GM12878 (cell line): ENCODE results near the gene ADGRL2. TPM values are rescaled to one million over a fixed set of nuclear protein-coding genes. Genes with fewer than 3 reads are reported as not detected.

ENCODE experiments used
- ATAC-seq: fragments of 200-7000 bp; cut with Tn5 transposase; 3 replicates; pipeline ENCODE4 v1.9.1; 2020; ENCODE audit warnings: mild to moderate bottlenecking, moderate library complexity
- BruUV-seq: library from RNA; stranded (reverse); fragments of 400-500 nt; replicated peaks from 2 replicates; lab custom pipeline; 2021; lab: Mats Ljungman, UMichigan
- CTCF ChIA-PET: fragments of 300-600 bp; sonication (Branson Sonifier 250); formaldehyde crosslinking; extraction: SDS; loops from one replicate; lab custom pipeline; 2021; ENCODE audit warnings: inconsistent platforms; lab: Yijun Ruan, JAX
- POLR2A ChIA-PET: fragments of 350-600 bp; formaldehyde crosslinking; extraction: SDS; loops from one replicate; lab custom pipeline; 2021; ENCODE audit warnings: inconsistent platforms; lab: Charles Lee
- RAD21 ChIA-PET: fragments of 300-600 bp; sonication (Branson Sonifier 250); formaldehyde crosslinking; loops from one replicate; lab custom pipeline; 2023; ENCODE audit warnings: antibody characterized with exemption; ENCODE audit not compliant: unreplicated experiment; lab: Charles Lee
- SMC1A ChIA-PET: fragments of 300-600 bp; sonication (Branson Sonifier 250); formaldehyde crosslinking; loops from one replicate; lab custom pipeline; 2023; ENCODE audit not compliant: unreplicated experiment, uncharacterized antibody; lab: Charles Lee
- DNase-seq: peaks from one replicate; pipeline ENCODE4 v3.0.0-alpha.2; 2011; ENCODE audit warnings: low read depth, low spot score
- FAIRE-seq: peaks from 3 replicates; lab custom pipeline; 2011; peaks lifted over from hg19 to GRCh38; lab: Jason Lieb, UNC
- H2AFZ ChIP-seq: 2 replicates; pipeline ENCODE4 v1.6.0; 2011; ENCODE audit warnings: low read depth, low read length, control low read depth; ENCODE audit not compliant: control insufficient read depth
- H3K27ac ChIP-seq: 2 replicates; pipeline ENCODE4 v1.5.1; 2011; ENCODE audit warnings: control low read depth; ENCODE audit not compliant: control insufficient read depth, insufficient read depth
- H3K27me3 ChIP-seq, 2 experiments: replicated peaks in 1 of 2; 2 replicates each; pipeline versions ENCODE4 v1.6.0 to v1.6.1; 2011; ENCODE audit warnings: low read length in 1 of 2; ENCODE audit not compliant: control insufficient read depth in 2 of 2, insufficient read depth in 2 of 2
- H3K36me3 ChIP-seq, 2 experiments: 2 replicates each; pipeline ENCODE4 v1.5.1; 2011; ENCODE audit warnings: low read length in 1 of 2; ENCODE audit not compliant: control insufficient read depth in 2 of 2, insufficient read depth in 2 of 2
- H3K4me1 ChIP-seq: 2 replicates; pipeline ENCODE4 v1.6.1; 2011; ENCODE audit warnings: mild to moderate bottlenecking, low read length, moderate library complexity, mixed read lengths; ENCODE audit not compliant: control insufficient read depth, insufficient read depth
- H3K4me2 ChIP-seq: 2 replicates; pipeline ENCODE4 v1.6.0; 2011; ENCODE audit warnings: control low read depth; ENCODE audit not compliant: control insufficient read depth, insufficient read depth
- H3K4me3 ChIP-seq: fragments of 200-600 bp; sonication (generic); 2 replicates; pipeline ENCODE4 v1.5.1; 2016
- H3K79me2 ChIP-seq: 2 replicates; pipeline ENCODE4 v1.6.0; 2011; ENCODE audit warnings: low read length; ENCODE audit not compliant: control insufficient read depth, insufficient read depth
- H3K9ac ChIP-seq: 2 replicates; pipeline ENCODE4 v1.8.0; 2011; ENCODE audit warnings: low read length, control low read depth, mixed read lengths; ENCODE audit not compliant: control insufficient read depth, insufficient read depth
- H3K9me3 ChIP-seq: replicated peaks from 3 replicates; pipeline ENCODE4 v1.5.1; 2011; ENCODE audit warnings: mild to moderate bottlenecking, low read length; ENCODE audit not compliant: control insufficient read depth, insufficient read depth
- H4K20me1 ChIP-seq: 2 replicates; pipeline ENCODE4 v1.6.0; 2011; ENCODE audit not compliant: control insufficient read depth, insufficient read depth
- BMI1 ChIP-seq: fragments of 450-650 bp; IDR thresholded peaks from 2 replicates; pipeline ENCODE4 v1.6.1; 2016; ENCODE audit warnings: mild to moderate bottlenecking, moderate library complexity, borderline replicate concordance
- CBFB ChIP-seq: IDR thresholded peaks from 2 replicates; pipeline ENCODE4 v1.6.1; 2016; ENCODE audit warnings: antibody characterized with exemption, low read depth
- CHD1 ChIP-seq: IDR thresholded peaks from 2 replicates; pipeline ENCODE4 v1.6.1; 2012; ENCODE audit warnings: low read depth, low read length, improper control_type of control experiment
- EGR1 ChIP-seq, 2 experiments: IDR thresholded peaks; 1 replicate in 1 of 2; 2 replicates in 1 of 2; pipeline ENCODE4 v1.6.1; 2011 to 2012; ENCODE audit warnings: low read depth in 2 of 2, low read length in 2 of 2, borderline replicate concordance in 1 of 2, mild to moderate bottlenecking in 1 of 2, moderate library complexity in 1 of 2
- NBN ChIP-seq: fragments of 450-650 bp; IDR thresholded peaks from 2 replicates; pipeline ENCODE4 v1.6.1; 2016
- POLR2AphosphoS5 ChIP-seq: IDR thresholded peaks from 2 replicates; pipeline ENCODE4 v1.6.1; 2011; ENCODE audit warnings: mild to moderate bottlenecking, low read length, inconsistent platforms
- RBBP5 ChIP-seq: fragments of 200-600 bp; sonication (generic); conservative IDR thresholded peaks from 2 replicates; pipeline ENCODE4 v1.6.1; 2016
- RELA ChIP-seq: fragments of 450-650 bp; IDR thresholded peaks from 2 replicates; pipeline ENCODE4 v1.8.0; 2014; ENCODE audit warnings: borderline replicate concordance; ENCODE audit not compliant: partially characterized antibody
- RUNX3 ChIP-seq: IDR thresholded peaks from 2 replicates; pipeline ENCODE4 v1.6.1; 2012; ENCODE audit warnings: low read length, inconsistent platforms
- WGBS: methylation state at CpG from one replicate; pipeline ENCODE4 v1.1.6; 2016; ENCODE audit warnings: low lambda C conversion rate; ENCODE audit not compliant: insufficient replicate concordance, insufficient coverage; ENCODE audit errors: missing lambda C conversion rate; 5-methylcytosine and 5-hydroxymethylcytosine counted together
- in situ Hi-C: fragments of 300-500 bp; cut with MboI; formaldehyde crosslinking; loops from 9 replicates; pipeline ENCODE4 v1.14.3; 2018; ENCODE audit warnings: mixed read lengths
- intact Hi-C: fragments of 100-400 bp; cut with micrococcal nuclease; formaldehyde crosslinking; loops from one replicate; pipeline ENCODE4 v1.14.2; 2022; ENCODE audit not compliant: unreplicated experiment
- polyA plus RNA-seq, 11 experiments: library from polyadenylated mRNA; depleted of rRNA in 4 of 11; unstranded in 6 of 11; stranded (reverse) in 5 of 11; fragments of >200 nt; fragmentation: Nextera tagmentation in 4 of 11; fragmentation: Illumina TruSeq in 1 of 11; extraction: Ambion mirVana in 4 of 11; extraction: Trizol in 1 of 11; gene quantifications; 1 replicate in 1 of 11; 2 replicates in 10 of 11; pipeline versions ENCODE4 v1.2.1 to v1.2.3, GENCODE V29; 2011 to 2016; ENCODE audit warnings: inconsistent platforms in 2 of 11, missing spikeins in 2 of 11, low read depth in 1 of 11
- total RNA-seq, 4 experiments: library from RNA; depleted of rRNA in 3 of 4; stranded (reverse); fragments of >200 nt in 3 of 4; fragmentation: Illumina TruSeq in 1 of 4; extraction: Trizol in 1 of 4; gene quantifications; 2 replicates each; pipeline versions ENCODE4 v1.2.1 to v1.2.3, GENCODE V29; 2013 to 2021
- TF ChIP-seq, protein P1 (sequence below): fragments of 450-650 bp; formaldehyde crosslinking; IDR thresholded peaks from 2 replicates; pipeline ENCODE4 v1.5.0; 2022; ENCODE audit warnings: mild to moderate bottlenecking, missing genetic modification characterization
- TF ChIP-seq, protein P2 (sequence below): fragments of 450-650 bp; IDR thresholded peaks from 2 replicates; pipeline ENCODE4 v1.6.1; 2017; ENCODE audit warnings: low read depth, mild to moderate bottlenecking, moderate library complexity

The ADGRL2 gene
- total and polyA plus RNA-seq, 10 of the 15 experiments (the other 5 are each of a cell fraction or from before 2014, with no cell fraction given) = 0.03 to 13.6 (median 0.21) TPM

DNA sequence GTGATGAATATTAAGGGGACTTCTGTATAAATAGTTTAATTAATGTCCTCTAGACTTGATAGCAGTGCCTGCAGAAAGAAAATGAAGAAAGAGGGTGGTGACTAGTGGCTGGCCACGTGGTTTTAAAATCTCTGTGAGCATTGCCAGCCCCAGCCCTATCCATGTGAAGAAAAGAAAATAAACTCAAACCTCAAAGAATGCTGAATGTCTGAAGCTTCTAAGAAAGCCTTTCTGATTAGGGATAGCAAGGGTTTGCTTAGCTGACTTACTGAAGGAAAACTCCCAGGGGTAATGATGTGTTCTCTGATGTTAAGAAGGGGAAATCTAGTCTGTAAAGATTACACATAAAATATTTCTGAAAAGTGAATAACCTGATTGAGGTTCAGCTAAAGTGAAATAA, 31.8 kb downstream of the ADGRL2 start:
- POLR2A ChIA-PET = no interaction called here
- RAD21 ChIA-PET = interaction anchor here (1.4 kb wide), 1 partner anchor 17 kb away, joined by 3 read pairs; no protein-coding TSS in a partner anchor
- SMC1A ChIA-PET = interaction anchor here (1.0 to 3.2 kb wide), 2 partner anchors 8 to 20 kb away, joined by 4 to 12 read pairs; no protein-coding TSS in a partner anchor
- no peaks in the 10 kb centered on the region for H3K27me3 ChIP-seq
- ATAC-seq (no peak; the same call in 2 of the 3 replicates), DNase-seq (no peak), FAIRE-seq (no peak)
- H3K36me3 ChIP-seq = no peaks in the 10 kb centered on the region
- TF ChIP-seq RUNX3 = no peak
- TF ChIP-seq BMI1 = no peak
- TF ChIP-seq, protein P1, sequence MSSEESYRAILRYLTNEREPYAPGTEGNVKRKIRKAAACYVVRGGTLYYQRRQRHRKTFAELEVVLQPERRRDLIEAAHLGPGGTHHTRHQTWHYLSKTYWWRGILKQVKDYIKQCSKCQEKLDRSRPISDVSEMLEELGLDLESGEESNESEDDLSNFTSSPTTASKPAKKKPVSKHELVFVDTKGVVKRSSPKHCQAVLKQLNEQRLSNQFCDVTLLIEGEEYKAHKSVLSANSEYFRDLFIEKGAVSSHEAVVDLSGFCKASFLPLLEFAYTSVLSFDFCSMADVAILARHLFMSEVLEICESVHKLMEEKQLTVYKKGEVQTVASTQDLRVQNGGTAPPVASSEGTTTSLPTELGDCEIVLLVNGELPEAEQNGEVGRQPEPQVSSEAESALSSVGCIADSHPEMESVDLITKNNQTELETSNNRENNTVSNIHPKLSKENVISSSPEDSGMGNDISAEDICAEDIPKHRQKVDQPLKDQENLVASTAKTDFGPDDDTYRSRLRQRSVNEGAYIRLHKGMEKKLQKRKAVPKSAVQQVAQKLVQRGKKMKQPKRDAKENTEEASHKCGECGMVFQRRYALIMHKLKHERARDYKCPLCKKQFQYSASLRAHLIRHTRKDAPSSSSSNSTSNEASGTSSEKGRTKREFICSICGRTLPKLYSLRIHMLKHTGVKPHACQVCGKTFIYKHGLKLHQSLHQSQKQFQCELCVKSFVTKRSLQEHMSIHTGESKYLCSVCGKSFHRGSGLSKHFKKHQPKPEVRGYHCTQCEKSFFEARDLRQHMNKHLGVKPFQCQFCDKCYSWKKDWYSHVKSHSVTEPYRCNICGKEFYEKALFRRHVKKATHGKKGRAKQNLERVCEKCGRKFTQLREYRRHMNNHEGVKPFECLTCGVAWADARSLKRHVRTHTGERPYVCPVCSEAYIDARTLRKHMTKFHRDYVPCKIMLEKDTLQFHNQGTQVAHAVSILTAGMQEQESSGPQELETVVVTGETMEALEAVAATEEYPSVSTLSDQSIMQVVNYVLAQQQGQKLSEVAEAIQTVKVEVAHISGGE = no peak
- no peak for TF ChIP-seq EGR1 (IDR thresholded peaks at IDR 0.05; ENCODE audit: borderline replicate concordance in 1 of 2, low read depth in 2 of 2, low read length in 2 of 2)
- TF ChIP-seq RBBP5 = no peak
- TF ChIP-seq NBN = no peak
- no peak for TF ChIP-seq RELA
- TF ChIP-seq, protein P2, sequence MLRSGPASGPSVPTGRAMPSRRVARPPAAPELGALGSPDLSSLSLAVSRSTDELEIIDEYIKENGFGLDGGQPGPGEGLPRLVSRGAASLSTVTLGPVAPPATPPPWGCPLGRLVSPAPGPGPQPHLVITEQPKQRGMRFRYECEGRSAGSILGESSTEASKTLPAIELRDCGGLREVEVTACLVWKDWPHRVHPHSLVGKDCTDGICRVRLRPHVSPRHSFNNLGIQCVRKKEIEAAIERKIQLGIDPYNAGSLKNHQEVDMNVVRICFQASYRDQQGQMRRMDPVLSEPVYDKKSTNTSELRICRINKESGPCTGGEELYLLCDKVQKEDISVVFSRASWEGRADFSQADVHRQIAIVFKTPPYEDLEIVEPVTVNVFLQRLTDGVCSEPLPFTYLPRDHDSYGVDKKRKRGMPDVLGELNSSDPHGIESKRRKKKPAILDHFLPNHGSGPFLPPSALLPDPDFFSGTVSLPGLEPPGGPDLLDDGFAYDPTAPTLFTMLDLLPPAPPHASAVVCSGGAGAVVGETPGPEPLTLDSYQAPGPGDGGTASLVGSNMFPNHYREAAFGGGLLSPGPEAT = no peak
- no peak for TF ChIP-seq POLR2AphosphoS5
- TF ChIP-seq CBFB = no peak
- TF ChIP-seq CHD1 = no peak
- in situ Hi-C loops (no loop called here), intact Hi-C loops (no loop called here)
- H3K9me3 ChIP-seq = no peaks in the 10 kb centered on the region
- BruUV-seq = no TSS peak
- WGBS = 0% methylated on average over 1 of the region's 1 CpG
- H3K4me2 ChIP-seq = no peak overlapping the region
- H4K20me1 ChIP-seq = no peaks in the 10 kb centered on the region
- H3K4me1 ChIP-seq = no peaks in the 10 kb centered on the region
- CTCF ChIA-PET = no interaction called here
- no peak overlapping the region for H3K4me3 ChIP-seq
- no peak overlapping the region for H2AFZ ChIP-seq
- H3K79me2 ChIP-seq = no peaks in the 10 kb centered on the region
- no peak overlapping the region for H3K27ac ChIP-seq
- no peak overlapping the region for H3K9ac ChIP-seq
